CD14-positive monocyte (primary cell): Measurements from ENCODE around the gene CHAMP1. TPM values are rescaled to one million over a fixed set of nuclear protein-coding genes. Genes with fewer than 3 reads are reported as not detected.
A peak's percentile ranks its signal among the peaks of the same experiment; 100 is the strongest.

Experiments used
- DNase-seq, 3 donors: peaks; one replicate each; pipeline ENCODE4 v3.0.0-alpha.2; 2011 to 2022
- H2AFZ ChIP-seq: 2 replicates; pipeline ENCODE4 v1.6.0; 2012; ENCODE audit warnings: mild to moderate bottlenecking, low read depth, low read length, inconsistent platforms; ENCODE audit not compliant: insufficient read depth, poor library complexity, severe bottlenecking
- H3K27ac ChIP-seq, 2 donors: 1 replicate in 1 of 2; 2 replicates in 1 of 2; pipeline ENCODE4 v1.5.1; 2012 to 2013; ENCODE audit warnings: low read length in 2 of 2, control low read depth in 1 of 2, inconsistent platforms in 1 of 2, low read depth in 1 of 2, mild to moderate bottlenecking in 1 of 2
- H3K27me3 ChIP-seq, 2 donors: one replicate each; pipeline versions ENCODE4 v1.6.0 to v1.6.1; 2011 to 2013; ENCODE audit warnings: low read length in 2 of 2; ENCODE audit not compliant: control insufficient read depth in 2 of 2, insufficient read depth in 2 of 2
- H3K36me3 ChIP-seq, 2 donors: replicated peaks in 1 of 2; 1 replicate in 1 of 2; 2 replicates in 1 of 2; pipeline versions ENCODE4 v1.5.1 to v1.6.1; 2012 to 2013; ENCODE audit warnings: low read length in 2 of 2, control low read depth in 1 of 2, inconsistent platforms in 1 of 2, mild to moderate bottlenecking in 1 of 2; ENCODE audit not compliant: insufficient read depth in 2 of 2, control insufficient read depth in 1 of 2
- H3K4me1 ChIP-seq, 2 donors: 1 replicate in 1 of 2; 2 replicates in 1 of 2; pipeline versions ENCODE4 v1.5.1 to v1.6.1; 2012 to 2013; ENCODE audit warnings: low read length in 2 of 2, control low read depth in 1 of 2, inconsistent platforms in 1 of 2, mild to moderate bottlenecking in 1 of 2, moderate library complexity in 1 of 2; ENCODE audit not compliant: insufficient read depth in 2 of 2, control insufficient read depth in 1 of 2
- H3K4me2 ChIP-seq: replicated peaks from 2 replicates; pipeline ENCODE3; 2012; ENCODE audit warnings: low read length, moderate library complexity, mild to moderate bottlenecking; ENCODE audit not compliant: poor library complexity, severe bottlenecking; ENCODE audit errors: extremely low read depth
- H3K4me3 ChIP-seq, 3 experiments: fragments of 200-600 bp in 1 of 3; sonication (generic) in 1 of 3; replicated peaks in 1 of 3; 1 replicate in 2 of 3; 2 replicates in 1 of 3; pipeline ENCODE4 v1.5.1; 2011 to 2013; ENCODE audit warnings: low read length in 3 of 3, mild to moderate bottlenecking in 3 of 3, control low read depth in 2 of 3, low read depth in 2 of 3, inconsistent platforms in 1 of 3, moderate library complexity in 1 of 3
- H3K79me2 ChIP-seq: 2 replicates; pipeline ENCODE4 v1.6.0; 2012; ENCODE audit warnings: mild to moderate bottlenecking, control low read depth, inconsistent platforms, low read length, moderate library complexity; ENCODE audit not compliant: insufficient read depth
- H3K9ac ChIP-seq: 2 replicates; pipeline ENCODE4 v1.6.0; 2017; ENCODE audit warnings: low read length, mild to moderate bottlenecking; ENCODE audit not compliant: insufficient read depth, poor library complexity, severe bottlenecking
- H3K9me3 ChIP-seq, 2 donors: replicated peaks in 1 of 2; 1 replicate in 1 of 2; 2 replicates in 1 of 2; pipeline versions ENCODE4 v1.5.1 to v1.6.1; 2012 to 2013; ENCODE audit warnings: low read length in 2 of 2, control low read depth in 1 of 2; ENCODE audit not compliant: control insufficient read depth in 1 of 2, insufficient read depth in 1 of 2
- H4K20me1 ChIP-seq: 2 replicates; pipeline ENCODE4 v1.6.0; 2012; ENCODE audit warnings: mild to moderate bottlenecking, low read length, control low read depth, moderate library complexity; ENCODE audit not compliant: insufficient read depth
- H3K27ac Mint-ChIP-seq, 7 donors: one replicate each; pipeline ENCODE4 v1.8.0; 2020; ENCODE audit warnings: mild to moderate bottlenecking in 7 of 7, mixed read lengths in 7 of 7, moderate library complexity in 6 of 7, inconsistent platforms in 2 of 7
- H3K27me3 Mint-ChIP-seq, 3 donors: one replicate each; pipeline ENCODE4 v1.8.0; 2021 to 2022; ENCODE audit warnings: low read depth in 3 of 3, mild to moderate bottlenecking in 3 of 3, mixed read lengths in 3 of 3, moderate library complexity in 3 of 3, inconsistent platforms in 1 of 3
- H3K36me3 Mint-ChIP-seq, 2 donors: one replicate each; pipeline ENCODE4 v1.8.0; 2020; ENCODE audit warnings: mixed read lengths in 2 of 2, inconsistent platforms in 1 of 2, mild to moderate bottlenecking in 1 of 2
- H3K4me1 Mint-ChIP-seq: one replicate; pipeline ENCODE4 v1.8.0; 2020; ENCODE audit warnings: mild to moderate bottlenecking, mixed read lengths
- H3K4me3 Mint-ChIP-seq, 2 donors: one replicate each; pipeline ENCODE4 v1.8.0; 2020; ENCODE audit warnings: mild to moderate bottlenecking in 2 of 2, mixed read lengths in 2 of 2, moderate library complexity in 1 of 2
- H3K9me3 Mint-ChIP-seq, 7 donors: one replicate each; pipeline ENCODE4 v1.8.0; 2020 to 2022; ENCODE audit warnings: mixed read lengths in 7 of 7, mild to moderate bottlenecking in 6 of 7, moderate library complexity in 6 of 7, inconsistent platforms in 2 of 7
- WGBS: methylation state at CpG from one replicate; pipeline ENCODE4 v1.1.5; 2013; ENCODE audit warnings: missing lambda C conversion rate; ENCODE audit not compliant: insufficient coverage; 5-methylcytosine and 5-hydroxymethylcytosine counted together
- intact Hi-C, 2 donors: fragments of 100-400 bp; cut with micrococcal nuclease; formaldehyde crosslinking; loops; one replicate each; pipeline versions ENCODE4 v1.15.0 to v1.15.1; 2023
- polyA plus RNA-seq, 3 donors: library from polyadenylated mRNA; depleted of rRNA in 1 of 3; unstranded in 2 of 3; stranded (reverse) in 1 of 3; fragments of 300-500 nt in 2 of 3; fragments of >200 nt in 1 of 3; fragmentation: Illumina TruSeq in 2 of 3; gene quantifications; 1 replicate in 2 of 3; 2 replicates in 1 of 3; pipeline ENCODE4 v1.2.3, GENCODE V29; 2012 to 2021
- TF ChIP-seq, protein P1 (sequence below): fragments of 200-600 bp; IDR thresholded peaks from one replicate; pipeline ENCODE4 v1.8.0; 2022; ENCODE audit warnings: antibody characterized with exemption, mild to moderate bottlenecking

CHAMP1 gene
- polyA plus RNA-seq, 3 donors = 8.9 to 12.9 (median 9.2) TPM

DNA sequence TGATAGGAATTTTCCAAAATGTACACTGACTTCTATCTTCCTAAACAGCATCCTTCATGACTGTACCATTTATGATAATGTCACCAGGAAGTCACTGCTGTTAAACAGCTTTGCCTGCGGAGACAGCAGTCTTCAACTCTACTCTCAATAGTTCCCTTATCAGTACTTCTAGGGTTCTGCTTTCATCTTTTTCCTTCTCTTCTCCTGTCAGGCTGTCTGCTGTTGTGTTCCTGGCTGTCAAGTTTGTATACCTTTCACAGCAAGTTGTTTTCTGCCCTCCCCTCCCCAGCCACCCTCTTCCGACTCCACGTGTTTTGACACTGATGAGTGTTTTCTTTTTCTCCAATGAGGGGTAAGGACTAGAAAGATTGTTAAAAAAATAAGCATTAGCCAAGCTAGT lies 30.7 kb upstream of the CHAMP1 start:
- H2AFZ ChIP-seq = no peak overlapping the region
- no peaks in the 10 kb centered on the region for H3K27me3 ChIP-seq
- peaks cover 42 to 54% of the 10 kb centered on the region in 2 donors for H3K36me3 Mint-ChIP-seq
- peaks cover 33 to 43% of the 10 kb centered on the region in 2 donors for H3K36me3 ChIP-seq
- intact Hi-C loops = no loop called here
- peaks cover 26% of the 10 kb centered on the region for H3K4me1 Mint-ChIP-seq
- WGBS = no CpG with 5 or more reads among the region's 3 CpGs
- no peak overlapping the region for H3K4me2 ChIP-seq
- H3K9ac ChIP-seq = no peak overlapping the region
- H3K27ac ChIP-seq = peak overlapping the region in 1 of 2 donors; percentile 48
- no peak overlapping the region for H3K4me3 Mint-ChIP-seq
- peaks cover 18% of the 10 kb centered on the region for H4K20me1 ChIP-seq
- no peaks in the 10 kb centered on the region for H3K9me3 ChIP-seq
- H3K79me2 ChIP-seq = peaks cover 39% of the 10 kb centered on the region
- H3K27ac Mint-ChIP-seq = peak overlapping the region in 5 of 7 donors; percentile 21 to 71 (median 40)
- TF ChIP-seq, protein P1, sequence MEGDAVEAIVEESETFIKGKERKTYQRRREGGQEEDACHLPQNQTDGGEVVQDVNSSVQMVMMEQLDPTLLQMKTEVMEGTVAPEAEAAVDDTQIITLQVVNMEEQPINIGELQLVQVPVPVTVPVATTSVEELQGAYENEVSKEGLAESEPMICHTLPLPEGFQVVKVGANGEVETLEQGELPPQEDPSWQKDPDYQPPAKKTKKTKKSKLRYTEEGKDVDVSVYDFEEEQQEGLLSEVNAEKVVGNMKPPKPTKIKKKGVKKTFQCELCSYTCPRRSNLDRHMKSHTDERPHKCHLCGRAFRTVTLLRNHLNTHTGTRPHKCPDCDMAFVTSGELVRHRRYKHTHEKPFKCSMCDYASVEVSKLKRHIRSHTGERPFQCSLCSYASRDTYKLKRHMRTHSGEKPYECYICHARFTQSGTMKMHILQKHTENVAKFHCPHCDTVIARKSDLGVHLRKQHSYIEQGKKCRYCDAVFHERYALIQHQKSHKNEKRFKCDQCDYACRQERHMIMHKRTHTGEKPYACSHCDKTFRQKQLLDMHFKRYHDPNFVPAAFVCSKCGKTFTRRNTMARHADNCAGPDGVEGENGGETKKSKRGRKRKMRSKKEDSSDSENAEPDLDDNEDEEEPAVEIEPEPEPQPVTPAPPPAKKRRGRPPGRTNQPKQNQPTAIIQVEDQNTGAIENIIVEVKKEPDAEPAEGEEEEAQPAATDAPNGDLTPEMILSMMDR = no peak
- DNase-seq = no peak
- H3K4me3 ChIP-seq = no peak overlapping the region
- H3K9me3 Mint-ChIP-seq = no peaks in the 10 kb centered on the region
- peaks cover 0 to 5% (median 2%) of the 10 kb centered on the region in 3 donors for H3K27me3 Mint-ChIP-seq
- H3K4me1 ChIP-seq = peaks cover 14 to 19% of the 10 kb centered on the region in 2 donors

- H3K36me3 ChIP-seq = peaks cover 40 to 53% of the 10 kb centered on the region in 2 donors
- DNase-seq = no peak
Measured at GRCh38 chr13:114284680-114285079, 29.6 kb upstream of the CHAMP1 start.

More at GRCh38 chr13:114284680-114285079, 29.6 kb upstream of the CHAMP1 start:
- Histone ChIP-seq H3K9ac (no peak overlapping the region), H3K27ac (peak overlapping the region in 1 of 2 donors; percentile 36), H3K79me2 (peaks cover 39% of the 10 kb centered on the region), H3K9me3 (no peaks in the 10 kb centered on the region), H4K20me1 (peaks cover 18% of the 10 kb centered on the region), H3K4me2 (no peak overlapping the region), H2AFZ (no peak overlapping the region), H3K4me3 (no peak overlapping the region), H3K27me3 (no peaks in the 10 kb centered on the region), H3K4me1 (peaks cover 14 to 19% of the 10 kb centered on the region in 2 donors)
- WGBS = no CpG with 5 or more reads among the region's 8 CpGs
- Mint-ChIP-seq H3K4me3 (no peak overlapping the region), H3K36me3 (peaks cover 51 to 65% of the 10 kb centered on the region in 2 donors), H3K9me3 (no peaks in the 10 kb centered on the region), H3K4me1 (peaks cover 24% of the 10 kb centered on the region), H3K27ac (peak overlapping the region in 1 of 7 donors; percentile 13), H3K27me3 (peaks cover 0 to 6% (median 2%) of the 10 kb centered on the region in 3 donors)
- TF ChIP-seq, protein P1 = no peak
- intact Hi-C loops = no loop called here
